Measurements from ENCODE around the gene FA2H.
"Not testable (repeated sequence)": the region's sequence is repeated elsewhere in the genome, so short reads cannot be mapped to it uniquely, and the experiment has no call there.

Gene FA2H

GRCh38 chr16:74723256-74723655 lies 51.4 kb downstream of the FA2H start:
- ChIA-PET POLR2A (ENCODE audit: low non-redundant PET) (no interaction called here), CTCF (interaction anchor here (0.6 to 0.8 kb wide), 2 partner anchors 22 to 265 kb away, joined by 3 to 5 read pairs; no protein-coding TSS in a partner anchor)
- DNase-seq (ENCODE audit: low spot score), result no peak
- no peak for TF ChIP-seq CTCF (conservative IDR thresholded peaks at IDR 0.05; ENCODE audit: low read depth)
- no peak overlapping the region for H3K27ac ChIP-seq

DNA sequence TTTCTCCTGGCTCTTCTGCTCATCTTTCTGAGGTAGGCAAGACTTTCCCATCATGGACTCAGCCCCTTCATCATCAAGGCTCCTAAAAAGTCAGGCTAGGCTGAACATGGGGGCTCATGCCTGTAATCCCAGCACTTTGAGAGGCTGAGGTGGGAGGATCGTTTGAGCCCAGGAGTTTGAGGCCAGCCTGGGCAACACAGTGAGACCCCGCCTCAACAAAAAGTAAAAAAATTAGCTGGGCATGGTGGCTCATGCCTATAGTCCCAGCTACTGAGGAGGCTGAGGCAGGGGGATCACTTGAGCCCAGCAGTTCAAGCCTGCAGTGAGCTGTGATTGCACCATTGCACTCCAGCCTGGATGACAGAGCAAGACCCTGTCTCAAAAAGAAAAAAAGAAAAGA lies 52.5 kb downstream of the FA2H start:
- CTCF ChIA-PET; H3K27ac ChIP-seq; POLR2A ChIA-PET (ENCODE audit: low non-redundant PET); DNase-seq (ENCODE audit: low spot score): not testable (repeated sequence)

DNA sequence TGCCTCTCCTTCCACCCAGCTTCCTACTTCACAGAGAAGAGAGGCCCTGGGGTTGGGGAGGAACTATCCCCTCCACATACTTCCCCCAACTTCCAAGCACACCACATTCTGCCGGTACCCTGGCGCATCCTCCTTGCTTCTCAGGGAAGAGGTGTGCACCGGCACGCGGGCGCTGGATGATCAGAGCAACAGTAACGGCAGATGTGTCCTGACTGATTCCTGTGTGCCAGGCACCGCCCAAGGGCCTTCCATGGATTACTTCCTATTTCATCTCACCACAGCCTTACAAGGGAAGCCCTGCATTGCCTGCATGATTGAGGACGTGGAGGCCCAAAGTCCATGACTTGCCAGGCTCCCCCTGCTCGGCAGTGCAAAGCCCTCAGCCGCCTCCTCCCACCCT lies 52.9 kb downstream of the FA2H start:
- H3K27ac ChIP-seq, result no peak overlapping the region
- ChIA-PET POLR2A (ENCODE audit: low non-redundant PET) (no interaction called here), CTCF (interaction anchor here (0.6 kb wide), 1 partner anchor 37 kb away, joined by 6 read pairs; no protein-coding TSS in a partner anchor)
- DNase-seq (ENCODE audit: low spot score), result no peak
- TF ChIP-seq CTCF (conservative IDR thresholded peaks at IDR 0.05; ENCODE audit: low read depth), result no peak

DNA sequence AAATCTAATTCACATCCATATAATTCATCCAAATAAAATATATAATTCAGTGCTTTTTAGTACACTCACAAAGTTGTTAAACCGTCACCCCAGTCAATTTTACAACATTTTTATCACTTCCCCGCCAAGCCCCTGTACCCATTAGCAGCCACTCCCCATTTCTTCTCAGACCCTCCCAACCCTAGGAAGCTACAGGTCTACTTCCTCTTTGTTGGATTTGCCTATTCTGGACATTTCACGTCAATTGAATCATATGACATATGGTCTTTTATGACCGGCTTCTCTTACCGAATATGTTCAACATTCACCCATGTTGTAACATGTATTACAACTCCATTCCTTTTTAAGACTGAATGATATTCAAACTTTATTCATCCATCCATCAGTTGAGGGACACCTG lies 54.0 kb downstream of the FA2H start:
- CTCF ChIA-PET, result interaction anchor here (0.6 to 0.9 kb wide), 2 partner anchors 142 to 456 kb away, joined by 3 read pairs; no protein-coding TSS in a partner anchor
- no peak for DNase-seq (ENCODE audit: low spot score)
- no peak for TF ChIP-seq CTCF (conservative IDR thresholded peaks at IDR 0.05; ENCODE audit: low read depth)
- H3K27ac ChIP-seq, result no peak overlapping the region
- POLR2A ChIA-PET (ENCODE audit: low non-redundant PET), result no interaction called here

GRCh38 chr16:74718741-74719610 lies 55.6 kb downstream of the FA2H start:
- no peak for TF ChIP-seq CTCF (conservative IDR thresholded peaks at IDR 0.05; ENCODE audit: low read depth)
- no peak for DNase-seq (ENCODE audit: low spot score)
- CTCF ChIA-PET, result no interaction called here
- POLR2A ChIA-PET (ENCODE audit: low non-redundant PET), result no interaction called here
- no peak overlapping the region for H3K27ac ChIP-seq

- H3K27ac ChIP-seq, result no peak overlapping the region
- TF ChIP-seq CTCF (conservative IDR thresholded peaks at IDR 0.05; ENCODE audit: low read depth), result no peak
- ChIA-PET CTCF (no interaction called here), POLR2A (ENCODE audit: low non-redundant PET) (no interaction called here)
- DNase-seq (ENCODE audit: low spot score), result no peak
Measured at GRCh38 chr16:74718140-74718539, 56.5 kb downstream of the FA2H start.

DNA sequence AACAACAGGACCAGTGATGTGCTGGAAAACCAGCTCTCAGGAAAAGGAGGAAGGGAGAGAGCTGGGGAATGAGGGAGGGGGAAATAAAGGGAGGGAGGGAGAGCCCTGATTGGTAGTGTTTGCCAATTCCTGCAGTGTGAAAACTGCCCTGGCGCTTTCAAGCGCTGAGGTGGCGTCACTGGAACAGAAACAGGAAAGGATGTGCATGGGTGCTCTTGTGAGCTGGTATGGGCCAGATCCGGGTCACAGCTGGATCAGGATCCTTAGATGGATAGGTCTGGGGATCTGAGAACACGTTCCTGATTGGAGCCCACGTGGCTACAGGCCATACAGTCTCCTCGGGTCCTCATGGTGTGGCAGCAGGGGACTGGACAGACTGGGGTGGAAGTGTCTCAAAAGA lies 57.3 kb downstream of the FA2H start:
- no peak for DNase-seq (ENCODE audit: low spot score)
- CTCF ChIA-PET, result interaction anchor here (0.6 to 1.2 kb wide), 2 partner anchors 145 to 171 kb away, joined by 3 to 6 read pairs; no protein-coding TSS in a partner anchor
- TF ChIP-seq CTCF (conservative IDR thresholded peaks at IDR 0.05; ENCODE audit: low read depth), result no peak
- POLR2A ChIA-PET (ENCODE audit: low non-redundant PET), result no interaction called here
- H3K27ac ChIP-seq, result no peak overlapping the region
